Activated CD4-positive, alpha-beta memory T cell treated with anti-CD3 and anti-CD28 coated beads, Interleukin-2, amount 10 ng/mL, durations not matched to agents 7 days and 5 days (primary cell): Measurements from ENCODE around the gene TNN. TPM values are rescaled to one million over a fixed set of nuclear protein-coding genes. Genes with fewer than 3 reads are reported as not detected.
"Not testable (repeated sequence)": the region's sequence is repeated elsewhere in the genome, so short reads cannot be mapped to it uniquely, and the experiment has no call there.

Experiments used
- CTCF ChIA-PET: fragments of 350-600 bp; sonication (Branson Sonifier 250); formaldehyde crosslinking; loops from one replicate; lab custom pipeline; 2021; ENCODE audit warnings: antibody characterized with exemption, inconsistent platforms; lab: Charles Lee
- POLR2A ChIA-PET: fragments of 350-600 bp; sonication (Branson Sonifier 250); formaldehyde crosslinking; loops from one replicate; lab custom pipeline; 2021; ENCODE audit warnings: antibody characterized with exemption; lab: Charles Lee
- DNase-seq: peaks from one replicate; pipeline ENCODE4 v3.0.0-alpha.2; 2020
- H3K27ac Mint-ChIP-seq: one replicate; pipeline ENCODE4 v1.8.0; 2021; ENCODE audit warnings: mild to moderate bottlenecking, mixed read lengths
- H3K27me3 Mint-ChIP-seq: one replicate; pipeline ENCODE4 v1.8.0; 2021; ENCODE audit warnings: mixed read lengths
- H3K36me3 Mint-ChIP-seq: one replicate; pipeline ENCODE4 v1.8.0; 2021; ENCODE audit warnings: low read depth, mixed read lengths
- H3K4me1 Mint-ChIP-seq: one replicate; pipeline ENCODE4 v1.8.0; 2021; ENCODE audit warnings: mixed read lengths
- H3K4me3 Mint-ChIP-seq: one replicate; pipeline ENCODE4 v1.8.0; 2021; ENCODE audit warnings: mild to moderate bottlenecking, mixed read lengths
- H3K9me3 Mint-ChIP-seq: one replicate; pipeline ENCODE4 v1.8.0; 2021; ENCODE audit warnings: mixed read lengths
- total RNA-seq, 2 experiments: library from RNA; stranded (reverse); gene quantifications; one replicate each; pipeline ENCODE4 v1.2.3, GENCODE V29; 2021

The TNN gene
- total RNA-seq, 2 experiments from 2014 or later: not detected

- ChIA-PET POLR2A (no interaction called here), CTCF (no interaction called here)
- no peak overlapping the region for H3K4me3 Mint-ChIP-seq
- no peak overlapping the region for H3K27ac Mint-ChIP-seq
- H3K9me3 Mint-ChIP-seq: no peaks in the 10 kb centered on the region
- DNase-seq: no peak
- no peaks in the 10 kb centered on the region for H3K4me1 Mint-ChIP-seq
- no peaks in the 10 kb centered on the region for H3K36me3 Mint-ChIP-seq
- no peaks in the 10 kb centered on the region for H3K27me3 Mint-ChIP-seq
Measured at GRCh38 chr1:175095978-175096607, 28.5 kb downstream of the TNN start.

- Mint-ChIP-seq H3K4me3 (no peak overlapping the region), H3K9me3 (no peaks in the 10 kb centered on the region), H3K4me1 (no peaks in the 10 kb centered on the region), H3K27ac (no peak overlapping the region), H3K27me3 (no peaks in the 10 kb centered on the region), H3K36me3 (no peaks in the 10 kb centered on the region)
- POLR2A ChIA-PET: no interaction called here
- CTCF ChIA-PET: no interaction called here
- no peak for DNase-seq
Measured at GRCh38 chr1:175097361-175097760, 29.7 kb downstream of the TNN start.

- H3K4me1 Mint-ChIP-seq: no peaks in the 10 kb centered on the region
- no peaks in the 10 kb centered on the region for H3K36me3 Mint-ChIP-seq
- ChIA-PET CTCF (interaction anchor here (0.7 to 1.2 kb wide), 2 partner anchors 8 to 52 kb away, joined by 4 read pairs; no protein-coding TSS in a partner anchor), POLR2A (interaction anchor here (1.6 kb wide), 1 partner anchor 11 kb away, joined by 4 read pairs; no protein-coding TSS in a partner anchor)
- no peak for DNase-seq
- no peaks in the 10 kb centered on the region for H3K27me3 Mint-ChIP-seq
- no peak overlapping the region for H3K27ac Mint-ChIP-seq
- H3K9me3 Mint-ChIP-seq: no peaks in the 10 kb centered on the region
- no peak overlapping the region for H3K4me3 Mint-ChIP-seq
Measured at GRCh38 chr1:175099916-175100315, 32.3 kb downstream of the TNN start.

GRCh38 chr1:175102166-175102565 lies 34.5 kb downstream of the TNN start:
- H3K4me3 Mint-ChIP-seq, DNase-seq, H3K9me3 Mint-ChIP-seq, POLR2A ChIA-PET, H3K27me3 Mint-ChIP-seq, H3K27ac Mint-ChIP-seq, H3K36me3 Mint-ChIP-seq, H3K4me1 Mint-ChIP-seq, CTCF ChIA-PET: not testable (repeated sequence)

- POLR2A ChIA-PET, H3K27me3 Mint-ChIP-seq, H3K36me3 Mint-ChIP-seq, H3K4me1 Mint-ChIP-seq, H3K27ac Mint-ChIP-seq, H3K9me3 Mint-ChIP-seq, CTCF ChIA-PET, DNase-seq, H3K4me3 Mint-ChIP-seq: not testable (repeated sequence)
Measured at GRCh38 chr1:175106536-175106935, 38.9 kb downstream of the TNN start.

- H3K27ac Mint-ChIP-seq, H3K4me3 Mint-ChIP-seq, H3K9me3 Mint-ChIP-seq, H3K4me1 Mint-ChIP-seq, POLR2A ChIA-PET, DNase-seq, H3K36me3 Mint-ChIP-seq: not testable (repeated sequence)
- peaks cover 11% of the 10 kb centered on the region for H3K27me3 Mint-ChIP-seq
- CTCF ChIA-PET: interaction anchor here (0.9 kb wide), 1 partner anchor 9 kb away, joined by 4 read pairs; no protein-coding TSS in a partner anchor
Measured at GRCh38 chr1:175108331-175108820, 40.7 kb downstream of the TNN start.

- POLR2A ChIA-PET: interaction anchor here (1.2 kb wide), 1 partner anchor 10 kb away, joined by 3 read pairs; no protein-coding TSS in a partner anchor
- H3K27ac Mint-ChIP-seq: no peak overlapping the region
Measured at GRCh38 chr1:175114996-175115395, 47.4 kb downstream of the TNN start.

GRCh38 chr1:175116210-175116798 lies 48.7 kb downstream of the TNN start:
- Mint-ChIP-seq H3K9me3 (peaks cover 8% of the 10 kb centered on the region), H3K4me3 (no peak overlapping the region), H3K27ac (no peak overlapping the region), H3K36me3 (no peaks in the 10 kb centered on the region), H3K4me1 (no peaks in the 10 kb centered on the region), H3K27me3 (peaks cover 23% of the 10 kb centered on the region)
- DNase-seq: no peak
- CTCF ChIA-PET: interaction anchor here (1.3 to 1.5 kb wide), 2 partner anchors 9 to 87 kb away, joined by 5 to 6 read pairs; no protein-coding TSS in a partner anchor
- POLR2A ChIA-PET: no interaction called here

More at GRCh38 chr1:175114996-175115395, 47.4 kb downstream of the TNN start:
- Mint-ChIP-seq H3K9me3 (peaks cover 8% of the 10 kb centered on the region), H3K4me3 (no peak overlapping the region), H3K4me1 (no peaks in the 10 kb centered on the region), H3K36me3 (no peaks in the 10 kb centered on the region), H3K27me3 (peaks cover 23% of the 10 kb centered on the region)
- CTCF ChIA-PET: interaction anchor here (1.0 to 1.6 kb wide), 4 partner anchors 10 to 84 kb away, joined by 3 to 8 read pairs (median 4); no protein-coding TSS in a partner anchor
- DNase-seq: no peak

- H3K9me3 Mint-ChIP-seq: peaks cover 8% of the 10 kb centered on the region
- peaks cover 22% of the 10 kb centered on the region for H3K27me3 Mint-ChIP-seq
- H3K27ac Mint-ChIP-seq: no peak overlapping the region
- no peaks in the 10 kb centered on the region for H3K36me3 Mint-ChIP-seq
- no peak for DNase-seq
- no peak overlapping the region for H3K4me3 Mint-ChIP-seq
- CTCF ChIA-PET: interaction anchor here (1.3 to 1.5 kb wide), 2 partner anchors 8 to 87 kb away, joined by 5 to 6 read pairs; no protein-coding TSS in a partner anchor
- H3K4me1 Mint-ChIP-seq: no peaks in the 10 kb centered on the region
- POLR2A ChIA-PET: no interaction called here
Measured at GRCh38 chr1:175116903-175117302, 49.3 kb downstream of the TNN start.

GRCh38 chr1:175118375-175119367 lies 51.0 kb downstream of the TNN start:
- Mint-ChIP-seq H3K27ac (no peak overlapping the region), H3K36me3 (no peaks in the 10 kb centered on the region), H3K27me3 (peaks cover 9% of the 10 kb centered on the region), H3K4me1 (no peaks in the 10 kb centered on the region), H3K4me3 (no peak overlapping the region), H3K9me3 (peaks cover 3% of the 10 kb centered on the region)
- POLR2A ChIA-PET: no interaction called here
- no peak for DNase-seq
- CTCF ChIA-PET: no interaction called here

- Mint-ChIP-seq H3K27me3 (no peaks in the 10 kb centered on the region), H3K9me3 (no peaks in the 10 kb centered on the region), H3K36me3 (no peaks in the 10 kb centered on the region), H3K4me3 (no peak overlapping the region), H3K27ac (no peak overlapping the region), H3K4me1 (no peaks in the 10 kb centered on the region)
- no peak for DNase-seq
- ChIA-PET CTCF (interaction anchor here (0.9 to 1.4 kb wide), 3 partner anchors 26 to 91 kb away, joined by 3 to 5 read pairs (median 4); no protein-coding TSS in a partner anchor), POLR2A (no interaction called here)
Measured at GRCh38 chr1:175120511-175120910, 52.9 kb downstream of the TNN start.

- H3K4me1 Mint-ChIP-seq: no peaks in the 10 kb centered on the region
Measured at GRCh38 chr1:175124861-175125260, 57.2 kb downstream of the TNN start.

More at GRCh38 chr1:175124861-175125260, 57.2 kb downstream of the TNN start:
- Mint-ChIP-seq H3K4me3 (no peak overlapping the region), H3K27ac (no peak overlapping the region), H3K9me3 (no peaks in the 10 kb centered on the region), H3K27me3 (no peaks in the 10 kb centered on the region), H3K36me3 (no peaks in the 10 kb centered on the region)
- ChIA-PET POLR2A (interaction anchor here (0.9 to 1.5 kb wide), 4 partner anchors 10 to 102 kb away, joined by 3 to 5 read pairs (median 3); partner anchors contain the start of gene MRPS14), CTCF (interaction anchor here (0.6 to 5.6 kb wide), 18 partner anchors 8 to 353 kb away, joined by 3 to 82 read pairs (median 5); no protein-coding TSS in a partner anchor)
- no peak for DNase-seq
